Fibroblast of skin of left biceps (primary cell): Measurements from ENCODE around the gene DEAF1.
"Not testable (repeated sequence)": the region's sequence is repeated elsewhere in the genome, so short reads cannot be mapped to it uniquely, and the experiment has no call there.

Experiments
- DNase-seq, 2 experiments: peaks; one replicate each; pipeline ENCODE4 v3.0.0-alpha.2; 2013; ENCODE audit warnings: low read depth in 2 of 2

Gene DEAF1

GRCh38 chr11:679271-680207 lies 15.5 kb downstream of the DEAF1 start:
- DNase-seq, result no peak

DNA sequence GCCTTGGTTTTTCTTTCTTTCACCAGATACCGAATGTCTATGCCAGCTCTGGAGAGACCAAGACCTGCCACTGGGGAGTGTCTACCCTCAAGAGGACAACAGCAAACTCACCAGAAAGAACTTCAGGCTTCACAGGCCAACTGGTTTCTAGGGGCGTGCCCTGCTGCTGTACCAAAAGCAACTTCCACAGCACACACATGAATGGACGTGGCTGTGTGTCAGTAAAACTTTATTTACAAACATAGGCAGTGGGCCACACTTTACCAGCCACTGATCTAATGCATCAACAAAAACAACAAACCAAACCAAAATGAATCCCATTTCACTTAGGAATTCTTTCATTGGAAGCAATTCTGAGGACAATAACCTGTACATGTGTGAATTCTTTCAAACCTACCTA lies 16.7 kb downstream of the DEAF1 start:
- no peak for DNase-seq

GRCh38 chr11:674406-674805 lies 20.6 kb downstream of the DEAF1 start:
- no peak for DNase-seq

DNA sequence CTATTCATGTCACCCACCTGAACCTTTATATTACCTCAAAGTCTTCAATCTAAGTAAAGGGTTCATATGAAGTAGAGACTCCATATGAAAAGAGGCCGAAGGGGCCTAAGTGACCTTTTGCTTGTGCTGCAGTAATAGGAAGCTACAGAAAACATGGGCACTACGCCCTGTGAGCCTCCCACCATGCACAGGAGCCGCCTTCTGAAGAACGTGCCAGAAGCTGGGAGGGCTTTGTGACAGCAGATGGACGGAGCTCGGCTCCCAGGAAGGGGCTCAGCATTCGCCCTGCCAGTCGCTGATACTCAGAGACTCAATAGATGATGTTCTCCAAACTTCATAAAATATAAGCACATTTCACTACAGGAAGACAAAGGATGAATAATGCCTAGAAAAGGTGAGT lies 21.2 kb downstream of the DEAF1 start:
- no peak for DNase-seq

DNA sequence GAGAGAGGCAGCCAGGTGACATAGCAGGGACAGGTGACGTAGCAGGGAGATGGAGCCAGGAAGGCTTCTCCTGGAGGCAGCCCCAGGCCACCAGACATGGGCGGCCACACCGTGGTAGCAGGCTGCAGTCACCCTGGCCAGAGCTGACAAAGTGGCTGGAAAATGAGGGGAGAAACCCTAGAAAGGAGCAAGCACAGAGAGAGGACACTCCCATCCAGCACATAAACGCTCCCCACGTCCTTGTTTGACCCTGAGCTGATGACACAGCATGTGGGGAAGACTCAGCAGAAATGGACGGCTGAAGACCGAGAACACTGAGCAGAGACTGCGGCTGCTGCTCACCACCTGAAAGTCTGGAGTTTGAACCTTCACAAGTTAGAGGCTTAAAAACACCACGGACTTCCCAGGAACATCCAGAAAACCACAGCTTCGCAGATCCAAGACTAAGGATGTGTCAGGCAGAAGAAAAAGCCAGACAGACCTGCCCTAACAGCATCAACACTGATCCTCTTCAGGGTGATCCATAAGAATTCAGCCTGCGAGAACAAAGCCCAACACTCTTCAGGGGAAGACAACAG lies 29.2 kb downstream of the DEAF1 start:
- DNase-seq, result no peak

- no peak for DNase-seq
Observed at GRCh38 chr11:665062-665703, 29.8 kb downstream of the DEAF1 start.

- DNase-seq, result no peak
Observed at GRCh38 chr11:662689-663274, 32.2 kb downstream of the DEAF1 start.

- DNase-seq, result no peak
Observed at GRCh38 chr11:660681-661444, 34.2 kb downstream of the DEAF1 start.

DNA sequence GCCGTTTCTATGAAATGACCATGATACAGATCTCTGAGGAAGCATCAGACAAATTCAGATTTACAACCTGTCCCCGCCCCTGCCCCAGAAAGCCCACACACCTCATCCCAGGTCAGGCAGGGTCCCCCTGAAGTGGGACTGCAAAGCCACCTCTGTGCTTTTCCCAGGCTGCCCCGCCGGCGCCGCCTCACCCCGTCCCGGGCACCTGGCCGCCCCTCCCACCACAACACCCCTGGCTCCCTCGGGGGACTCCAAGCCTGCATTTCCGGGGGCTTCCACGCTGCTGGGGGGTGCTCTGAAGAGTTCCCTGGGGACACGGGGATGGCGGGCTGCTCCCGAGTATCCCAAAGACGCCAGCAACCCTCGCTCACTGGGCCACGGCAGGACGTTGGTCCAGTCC lies 34.7 kb downstream of the DEAF1 start:
- DNase-seq, result no peak

DNA sequence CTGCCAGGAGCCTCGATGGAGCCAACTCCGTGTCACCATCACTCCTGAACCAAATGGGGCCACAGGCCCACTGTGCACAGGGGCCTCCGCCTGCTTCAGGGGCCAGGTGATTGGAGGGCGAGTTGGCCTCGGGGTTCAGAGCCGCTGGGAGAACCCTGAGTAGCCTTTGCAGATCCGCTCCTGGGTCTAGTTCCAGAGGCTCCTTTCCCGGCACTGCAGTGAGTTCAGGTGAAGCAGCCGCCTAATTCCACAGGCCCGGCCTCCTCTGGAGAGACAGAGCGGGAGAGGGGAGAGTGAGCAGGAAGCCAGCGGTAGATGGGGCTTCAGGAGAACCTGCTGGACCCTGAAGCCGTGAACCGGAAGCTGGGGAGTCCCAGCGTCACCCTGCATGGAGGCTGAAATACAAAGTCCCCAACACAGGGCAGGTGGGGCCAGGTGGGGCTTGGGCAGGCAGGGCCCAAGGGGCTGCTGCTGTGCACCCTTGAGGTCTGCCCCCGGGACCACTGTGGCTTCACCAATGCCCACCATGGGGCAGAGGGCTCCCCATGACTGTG lies 35.4 kb downstream of the DEAF1 start:
- DNase-seq, result no peak

DNA sequence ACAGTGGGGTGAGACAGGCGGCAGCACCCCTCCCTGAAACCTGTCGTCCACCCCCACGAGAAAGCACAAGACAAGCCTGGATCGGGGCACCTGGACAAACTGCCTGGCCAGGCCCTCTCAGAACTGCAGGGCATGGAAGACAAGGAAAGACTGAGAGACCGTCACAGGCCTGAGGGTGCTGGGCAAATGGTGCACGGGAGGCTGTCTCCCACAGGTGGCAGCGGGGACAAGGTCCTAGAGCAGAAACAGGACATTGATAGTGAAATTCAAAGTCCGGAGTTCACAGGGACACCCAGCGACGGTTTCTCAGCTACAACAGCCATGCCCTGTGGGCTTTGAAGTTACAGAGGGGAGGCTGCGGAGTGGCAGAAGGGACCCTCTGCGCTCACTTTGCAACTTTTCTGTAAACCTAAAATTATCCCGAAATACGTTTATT lies 37.3 kb downstream of the DEAF1 start:
- DNase-seq, result no peak

GRCh38 chr11:656866-657265 lies 38.2 kb downstream of the DEAF1 start:
- DNase-seq, result no peak

DNA sequence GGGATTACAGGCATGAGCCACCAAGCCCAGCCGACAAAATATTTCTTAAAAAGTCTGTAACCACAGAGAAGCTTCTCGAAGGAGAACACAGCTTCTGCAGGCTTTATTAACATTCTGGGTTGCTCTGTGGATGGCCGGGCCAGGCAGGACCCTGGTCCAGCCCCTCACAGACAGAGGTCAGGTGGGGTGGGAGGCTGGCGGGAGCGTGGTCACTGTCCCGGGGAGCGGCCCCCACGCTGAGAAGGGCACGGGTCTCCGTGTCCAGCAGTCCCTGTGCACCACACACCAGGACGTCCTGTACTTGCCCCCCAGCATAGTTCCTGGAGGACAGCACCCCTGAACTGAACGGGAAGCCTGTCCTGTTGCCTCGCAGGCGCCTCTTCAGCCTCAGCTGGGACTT lies 38.6 kb downstream of the DEAF1 start:
- no peak for DNase-seq

DNA sequence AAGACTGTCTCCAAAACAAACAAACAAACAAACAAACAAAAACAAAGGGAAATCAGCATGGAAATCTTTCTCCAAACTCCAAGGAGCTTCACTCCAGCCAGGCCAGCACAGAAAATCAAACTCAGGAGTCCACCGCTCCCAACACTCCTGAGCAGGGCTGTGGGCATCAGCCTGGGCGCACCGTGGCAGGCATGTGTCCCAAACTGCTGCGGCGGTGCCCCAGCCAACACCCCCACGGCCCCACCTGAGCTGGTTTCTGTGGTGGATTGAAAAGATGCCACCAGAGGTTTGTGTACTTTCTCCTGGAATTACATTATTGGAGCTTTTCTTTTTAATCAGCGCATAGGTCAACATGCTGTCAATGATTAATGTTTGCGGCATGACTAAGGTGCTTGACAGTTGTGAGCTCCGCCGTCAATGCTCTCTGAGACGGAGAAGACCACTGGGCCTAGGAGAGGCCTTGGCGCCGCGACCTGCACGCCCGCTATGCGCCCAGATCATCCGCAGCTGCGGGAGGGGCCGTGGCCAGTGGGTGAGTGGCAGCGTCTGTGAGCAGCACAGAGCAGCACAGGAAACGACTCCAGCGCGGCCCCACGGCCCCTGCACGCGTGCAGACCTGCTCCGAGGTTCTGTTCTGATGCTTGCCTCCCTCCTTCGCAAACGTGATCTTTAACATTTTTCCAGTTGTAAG lies 39.8 kb downstream of the DEAF1 start:
- DNase-seq, result no peak

DNA sequence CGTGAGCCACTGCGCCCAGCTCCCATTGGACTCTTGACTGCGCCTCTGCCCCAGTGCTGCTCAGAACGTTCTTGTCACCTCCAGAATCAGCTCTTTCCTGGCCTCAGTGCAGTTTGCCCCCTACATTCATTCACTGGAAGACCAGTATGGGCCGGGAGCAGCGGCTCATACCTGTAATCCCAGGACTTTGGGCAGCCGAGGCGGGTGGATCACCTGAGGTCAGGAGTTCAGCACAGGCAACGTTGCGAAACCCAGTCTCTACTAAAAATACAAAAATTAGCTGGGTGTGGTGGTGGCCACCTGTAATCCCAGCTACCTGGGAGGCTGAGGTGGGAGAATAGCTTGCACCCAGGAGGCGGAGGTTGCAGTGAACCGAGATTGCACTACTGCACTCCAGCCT lies 40.6 kb downstream of the DEAF1 start:
- DNase-seq, result not testable (repeated sequence)

DNA sequence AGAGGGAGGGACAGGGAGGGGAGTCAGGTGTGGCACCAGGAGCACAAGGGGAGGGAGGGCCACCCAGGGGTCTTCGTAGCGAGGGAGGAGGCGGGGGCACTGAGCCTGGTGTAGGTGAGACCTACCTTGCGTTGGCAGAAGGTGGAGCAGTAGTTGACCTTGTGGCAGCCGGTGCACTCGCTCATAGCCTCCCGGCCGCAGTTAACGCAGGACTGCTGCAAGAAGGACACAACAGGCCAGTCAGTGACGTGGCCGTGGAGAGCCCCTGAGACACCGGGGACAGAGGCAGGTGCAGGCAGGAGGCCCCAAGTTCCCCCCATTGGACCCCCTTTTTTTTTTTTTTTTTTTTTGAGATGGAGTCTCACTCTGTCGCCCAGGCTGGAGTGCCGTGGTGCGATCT lies 41.2 kb downstream of the DEAF1 start:
- no peak for DNase-seq

DNA sequence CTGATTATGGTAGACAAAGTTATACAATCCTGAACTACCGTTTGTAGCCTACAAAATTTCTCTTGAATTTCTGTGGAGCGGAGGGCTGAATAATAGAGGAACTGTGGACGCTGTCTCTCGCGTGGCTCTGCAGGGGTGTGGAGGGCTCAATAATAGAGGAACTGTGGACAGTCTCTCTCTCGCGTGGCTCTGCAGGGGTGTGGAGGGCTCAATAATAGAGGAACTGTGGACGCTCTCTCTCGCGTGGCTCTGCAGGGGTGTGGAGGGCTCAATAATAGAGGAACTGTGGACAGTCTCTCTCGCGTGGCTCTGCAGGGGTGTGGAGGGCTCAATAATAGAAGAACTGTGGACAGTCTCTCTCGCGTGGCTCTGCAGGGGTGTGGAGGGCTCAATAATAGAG lies 41.9 kb downstream of the DEAF1 start:
- DNase-seq, result not testable (repeated sequence)

DNA sequence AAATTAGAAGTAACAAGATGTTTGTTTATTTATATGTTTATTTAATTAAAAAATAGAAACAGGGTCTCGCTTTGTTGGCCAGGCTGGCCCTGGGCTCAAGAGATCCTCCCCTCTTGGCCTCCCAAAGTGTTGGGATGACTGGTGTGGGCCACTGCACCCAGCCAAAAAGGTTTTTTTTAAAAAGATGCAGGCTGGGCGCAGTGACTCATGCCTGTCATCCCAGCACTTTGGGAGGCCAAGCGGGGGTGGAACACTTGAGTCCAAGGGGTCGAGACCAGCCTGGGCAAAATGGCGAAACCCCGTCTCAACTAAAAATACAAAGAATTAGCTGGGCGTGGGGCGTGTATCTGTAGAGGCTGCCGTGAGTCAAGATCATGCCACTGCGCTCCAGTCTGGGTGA lies 44.5 kb downstream of the DEAF1 start:
- no peak for DNase-seq

GRCh38 chr11:647672-648158 lies 47.3 kb downstream of the DEAF1 start:
- DNase-seq, result not testable (repeated sequence)

- DNase-seq, result no peak
Observed at GRCh38 chr11:646214-646613, 48.8 kb downstream of the DEAF1 start.

GRCh38 chr11:645536-645935 lies 49.5 kb downstream of the DEAF1 start:
- DNase-seq, result no peak
